OCI-LY3 (cell line): ENCODE data around the gene COL1A2.

Experiments
- EZH2phosphoT487 ChIP-seq: fragments of 200-600 bp; shearing (Covaris generic); IDR thresholded peaks from 2 replicates; pipeline ENCODE4 v1.6.1; 2018; ENCODE audit warnings: antibody characterized with exemption, mixed run types, low read depth
- TF ChIP-seq, protein P1 (sequence below): fragments of 200-600, 300-600 bp; sonication (generic); IDR thresholded peaks from 2 replicates; pipeline ENCODE4 v1.5.1; 2014; ENCODE audit warnings: antibody characterized with exemption, low read length, low read depth

DNA sequence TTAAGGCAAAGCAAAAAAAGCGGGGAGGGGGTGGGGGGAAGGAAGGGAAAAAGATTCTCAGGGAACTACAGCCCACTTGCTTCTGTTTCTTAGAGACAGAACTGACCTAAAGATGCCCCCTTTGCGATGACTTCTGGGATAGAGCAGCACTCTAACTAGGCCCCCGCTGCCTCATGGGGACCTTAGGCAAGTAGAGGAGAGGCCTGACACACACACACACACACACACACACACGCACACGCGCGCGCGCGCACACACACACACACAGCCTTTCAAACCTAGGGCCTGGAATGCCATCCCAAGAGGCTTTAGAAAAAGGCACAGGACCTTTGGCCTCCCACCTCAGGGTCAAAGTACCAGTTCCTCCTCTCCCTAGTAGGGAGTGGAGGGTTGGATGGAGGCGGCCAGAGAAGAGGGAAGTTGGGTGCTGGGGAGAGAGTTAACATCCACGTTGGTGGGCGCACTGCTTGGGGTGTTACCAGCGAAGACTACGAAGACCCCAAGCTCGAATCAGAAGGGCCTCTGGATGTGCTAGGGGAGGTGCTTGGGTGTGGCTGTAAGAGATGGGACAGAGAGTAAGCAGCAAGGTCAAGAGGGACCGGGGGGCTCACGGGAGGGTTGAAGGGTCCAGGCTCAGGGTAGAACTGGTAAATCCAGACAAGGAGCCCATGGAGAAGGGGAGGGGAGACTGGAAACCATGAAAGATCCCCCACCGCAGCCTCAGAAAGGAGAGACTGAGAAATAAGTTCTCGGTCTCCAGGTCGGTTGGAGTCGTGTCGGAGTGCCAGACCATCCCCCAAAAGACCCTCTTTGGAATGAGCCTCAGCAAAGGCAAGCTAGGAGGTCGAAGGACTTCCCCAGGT is 1.2 kb upstream of the COL1A2 start:
- TF ChIP-seq, protein P1, sequence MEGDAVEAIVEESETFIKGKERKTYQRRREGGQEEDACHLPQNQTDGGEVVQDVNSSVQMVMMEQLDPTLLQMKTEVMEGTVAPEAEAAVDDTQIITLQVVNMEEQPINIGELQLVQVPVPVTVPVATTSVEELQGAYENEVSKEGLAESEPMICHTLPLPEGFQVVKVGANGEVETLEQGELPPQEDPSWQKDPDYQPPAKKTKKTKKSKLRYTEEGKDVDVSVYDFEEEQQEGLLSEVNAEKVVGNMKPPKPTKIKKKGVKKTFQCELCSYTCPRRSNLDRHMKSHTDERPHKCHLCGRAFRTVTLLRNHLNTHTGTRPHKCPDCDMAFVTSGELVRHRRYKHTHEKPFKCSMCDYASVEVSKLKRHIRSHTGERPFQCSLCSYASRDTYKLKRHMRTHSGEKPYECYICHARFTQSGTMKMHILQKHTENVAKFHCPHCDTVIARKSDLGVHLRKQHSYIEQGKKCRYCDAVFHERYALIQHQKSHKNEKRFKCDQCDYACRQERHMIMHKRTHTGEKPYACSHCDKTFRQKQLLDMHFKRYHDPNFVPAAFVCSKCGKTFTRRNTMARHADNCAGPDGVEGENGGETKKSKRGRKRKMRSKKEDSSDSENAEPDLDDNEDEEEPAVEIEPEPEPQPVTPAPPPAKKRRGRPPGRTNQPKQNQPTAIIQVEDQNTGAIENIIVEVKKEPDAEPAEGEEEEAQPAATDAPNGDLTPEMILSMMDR, result no peak
- no peak for TF ChIP-seq EZH2phosphoT487
